H1 (cell line): ENCODE data around the gene TMEM178B. TPM values are rescaled to one million over a fixed set of nuclear protein-coding genes. Genes with fewer than 3 reads are reported as not detected.
"Not testable (repeated sequence)": the region's sequence is repeated elsewhere in the genome, so short reads cannot be mapped to it uniquely, and the experiment has no call there.

Experiments used
- CTCF ChIA-PET: fragments of 300-600 bp; sonication (Branson Sonifier 250); formaldehyde crosslinking; loops from one replicate; lab custom pipeline; 2021; ENCODE audit not compliant: partially characterized antibody; lab: Charles Lee
- POLR2A ChIA-PET: fragments of 300-600 bp; sonication (Branson Sonifier 250); formaldehyde crosslinking; loops from one replicate; lab custom pipeline; 2021; ENCODE audit warnings: inconsistent platforms; ENCODE audit not compliant: partially characterized antibody; lab: Charles Lee
- DNase-seq, 2 experiments: peaks; one replicate each; pipeline versions ENCODE4 v3.0.0 to v3.0.0-alpha.2; 2010 to 2022; ENCODE audit warnings: low spot score in 2 of 2, low read depth in 1 of 2, mixed read lengths in 1 of 2
- FAIRE-seq: peaks from 2 replicates; lab custom pipeline; 2011; peaks lifted over from hg19 to GRCh38; lab: Jason Lieb, UNC
- H2AFZ ChIP-seq: 2 replicates; pipeline ENCODE4 v1.8.1; 2012; ENCODE audit warnings: low read length, inconsistent platforms
- H2AK5ac ChIP-seq: 2 replicates; pipeline ENCODE4 v1.6.1; 2013; ENCODE audit warnings: low read depth, low read length
- H2BK120ac ChIP-seq: replicated peaks from 2 replicates; pipeline ENCODE3; 2013; ENCODE audit warnings: low read depth, low read length, inconsistent platforms
- H2BK12ac ChIP-seq: 2 replicates; pipeline ENCODE4 v1.6.1; 2013; ENCODE audit warnings: low read depth, low read length
- H2BK15ac ChIP-seq: 2 replicates; pipeline ENCODE4 v1.6.1; 2013; ENCODE audit warnings: low read length
- H2BK20ac ChIP-seq: 2 replicates; pipeline ENCODE4 v1.6.1; 2013; ENCODE audit warnings: low read length
- H2BK5ac ChIP-seq: 2 replicates; pipeline ENCODE4 v1.6.1; 2013; ENCODE audit warnings: low read depth, low read length
- H3K14ac ChIP-seq: 2 replicates; pipeline ENCODE4 v1.6.1; 2013; ENCODE audit warnings: inconsistent platforms; ENCODE audit not compliant: insufficient read length
- H3K18ac ChIP-seq: 2 replicates; pipeline ENCODE4 v1.6.1; 2013; ENCODE audit warnings: low read length; ENCODE audit errors: extremely low read depth
- H3K23ac ChIP-seq: 2 replicates; pipeline ENCODE4 v1.6.1; 2013; ENCODE audit warnings: inconsistent platforms; ENCODE audit not compliant: insufficient read length
- H3K23me2 ChIP-seq: 2 replicates; pipeline ENCODE4 v1.6.1; 2013; ENCODE audit warnings: low read depth, low read length
- H3K27ac ChIP-seq: 2 replicates; pipeline ENCODE4 v1.6.1; 2011; ENCODE audit warnings: low read depth, low read length, inconsistent platforms
- H3K27me3 ChIP-seq, 4 experiments: replicated peaks in 1 of 4; 1 replicate in 1 of 4; 2 replicates in 3 of 4; pipeline versions ENCODE4 v1.6.1 to v1.8.1; 2011 to 2013; ENCODE audit warnings: low read length in 3 of 4, mild to moderate bottlenecking in 3 of 4, inconsistent platforms in 2 of 4, mixed read lengths in 2 of 4, moderate library complexity in 1 of 4; ENCODE audit not compliant: control insufficient read depth in 3 of 4, insufficient read depth in 3 of 4; ENCODE audit errors: extremely low read depth in 1 of 4
- H3K36me3 ChIP-seq, 4 experiments: 2 replicates each; pipeline versions ENCODE4 v1.6.1 to v1.8.1; 2011 to 2013; ENCODE audit warnings: mild to moderate bottlenecking in 4 of 4, low read length in 3 of 4, moderate library complexity in 2 of 4, control low read depth in 1 of 4, inconsistent platforms in 1 of 4; ENCODE audit not compliant: insufficient read depth in 4 of 4, control insufficient read depth in 2 of 4
- H3K4ac ChIP-seq: replicated peaks from 2 replicates; pipeline ENCODE3; 2013; ENCODE audit warnings: low read length, low read depth, mixed read lengths, inconsistent platforms; ENCODE audit not compliant: insufficient read length
- H3K4me1 ChIP-seq, 4 experiments: replicated peaks in 1 of 4; 1 replicate in 1 of 4; 2 replicates in 3 of 4; pipeline versions ENCODE4 v1.6.1 to v1.8.1; 2011 to 2013; ENCODE audit warnings: low read length in 3 of 4, inconsistent platforms in 2 of 4, mixed read lengths in 1 of 4; ENCODE audit not compliant: insufficient read depth in 4 of 4, control insufficient read depth in 3 of 4
- H3K4me2 ChIP-seq, 2 experiments: 2 replicates each; pipeline versions ENCODE4 v1.6.1 to v1.8.1; 2011 to 2013; ENCODE audit warnings: low read depth in 2 of 2, low read length in 2 of 2, control low read depth in 1 of 2, inconsistent platforms in 1 of 2, mild to moderate bottlenecking in 1 of 2; ENCODE audit not compliant: insufficient read depth in 1 of 2
- H3K4me3 ChIP-seq, 4 experiments: fragments of 200-600, 300-600 bp in 1 of 4; sonication (generic), shearing (Covaris generic), sonication (Bioruptor Twin) in 1 of 4; 2 replicates each; pipeline versions ENCODE4 v1.5.1 to v1.8.1; 2011 to 2016; ENCODE audit warnings: low read length in 4 of 4, low read depth in 3 of 4, control low read depth in 2 of 4, inconsistent platforms in 2 of 4, mild to moderate bottlenecking in 2 of 4, mixed read lengths in 1 of 4, moderate library complexity in 1 of 4; ENCODE audit not compliant: insufficient read depth in 2 of 4; ENCODE audit errors: extremely low read depth in 1 of 4
- H3K56ac ChIP-seq: replicated peaks from 2 replicates; pipeline ENCODE3; 2013; ENCODE audit warnings: low read depth, mild to moderate bottlenecking, mixed read lengths, low read length, inconsistent platforms; ENCODE audit not compliant: insufficient read length
- H3K79me1 ChIP-seq: 2 replicates; pipeline ENCODE4 v1.6.1; 2013; ENCODE audit warnings: low read depth, low read length, control low read depth
- H3K79me2 ChIP-seq, 2 experiments: 2 replicates each; pipeline versions ENCODE4 v1.6.1 to v1.8.1; 2012 to 2013; ENCODE audit warnings: low read length in 2 of 2, mild to moderate bottlenecking in 2 of 2, inconsistent platforms in 1 of 2; ENCODE audit not compliant: insufficient read depth in 2 of 2, control insufficient read depth in 1 of 2
- H3K9ac ChIP-seq, 4 experiments: replicated peaks in 1 of 4; 1 replicate in 1 of 4; 2 replicates in 3 of 4; pipeline versions ENCODE4 v1.6.1 to v1.8.1; 2011 to 2013; ENCODE audit warnings: low read depth in 3 of 4, low read length in 3 of 4, control low read depth in 2 of 4, mild to moderate bottlenecking in 2 of 4, moderate library complexity in 2 of 4, inconsistent platforms in 1 of 4; ENCODE audit errors: extremely low read depth in 1 of 4
- H3K9me3 ChIP-seq, 2 experiments: 2 replicates each; pipeline versions ENCODE4 v1.6.1 to v1.8.1; 2012 to 2013; ENCODE audit warnings: mild to moderate bottlenecking in 2 of 2, moderate library complexity in 2 of 2, control low read depth in 1 of 2, inconsistent platforms in 1 of 2, low read depth in 1 of 2, low read length in 1 of 2, mixed read lengths in 1 of 2; ENCODE audit not compliant: insufficient read depth in 2 of 2
- H4K20me1 ChIP-seq, 2 experiments: replicated peaks in 1 of 2; 2 replicates each; pipeline versions ENCODE3 to v1.8.1; 2011 to 2013; ENCODE audit warnings: inconsistent platforms in 2 of 2, low read length in 2 of 2, mild to moderate bottlenecking in 1 of 2; ENCODE audit not compliant: insufficient read depth in 2 of 2, control insufficient read depth in 1 of 2
- H4K5ac ChIP-seq: 2 replicates; pipeline ENCODE4 v1.6.1; 2013; ENCODE audit warnings: low read length, low read depth, mixed read lengths, inconsistent platforms; ENCODE audit not compliant: insufficient read length
- H4K8ac ChIP-seq: 2 replicates; pipeline ENCODE4 v1.8.0; 2013; ENCODE audit warnings: mild to moderate bottlenecking, moderate library complexity, low read length, inconsistent platforms; ENCODE audit not compliant: insufficient read depth; ENCODE audit errors: extremely low read depth
- H4K91ac ChIP-seq: replicated peaks from 2 replicates; pipeline ENCODE3; 2013; ENCODE audit warnings: low read length, mixed read lengths, inconsistent platforms; ENCODE audit not compliant: insufficient read length
- WGBS, 2 experiments: shearing (Covaris generic) in 1 of 2; methylation state at CpG; one replicate each; pipeline versions ENCODE4 v1.1.6 to v1.1.7; 2013 to 2015; ENCODE audit warnings: low lambda C conversion rate in 2 of 2, mixed read lengths in 2 of 2, inconsistent platforms in 1 of 2, low coverage in 1 of 2, missing lambda C conversion rate in 1 of 2; ENCODE audit not compliant: insufficient replicate concordance in 2 of 2, insufficient coverage in 1 of 2, insufficient read length in 1 of 2; ENCODE audit errors: extremely low coverage in 1 of 2, missing lambda C conversion rate in 1 of 2; 5-methylcytosine and 5-hydroxymethylcytosine counted together
- polyA plus RNA-seq, 7 experiments: library from polyadenylated mRNA; depleted of rRNA in 3 of 7; stranded (reverse) in 5 of 7; unstranded in 2 of 7; fragments of >200 nt in 5 of 7; fragments of 200-250 nt in 2 of 7; gene quantifications; 1 replicate in 5 of 7; 2 replicates in 1 of 7; 4 replicates in 1 of 7; pipeline versions ENCODE4 v1.2.1 to v1.2.3, GENCODE V29; 2011 to 2013; ENCODE audit warnings: missing spikeins in 2 of 7, mixed read lengths in 2 of 7
- total RNA-seq: library from RNA; stranded (reverse); fragmentation: NEBNext Ultra II Directional; extraction: Animal tissue kit (Norgen Biotek cat#: 25700); gene quantifications from 2 replicates; pipeline ENCODE4 v1.2.1, GENCODE V29; 2021

Gene TMEM178B
- total and polyA plus RNA-seq, 2 of the 8 experiments (the other 6 are each of a cell fraction or from before 2014, with no cell fraction given) = 5.3 to 18.1 TPM

- Histone ChIP-seq H2BK12ac (peak overlapping the region; percentile 90), H3K4me2 (peak overlapping the region in 1 of 2 experiments; percentile 50; a peak in 2 of 4 replicates), H3K27ac (peak overlapping the region; percentile 77; the same call in 1 of the 2 replicates), H2AFZ (peak overlapping the region; percentile 85; the same call in 1 of the 2 replicates), H4K8ac (peak overlapping the region; percentile 85; the same call in 1 of the 2 replicates), H3K18ac (peak overlapping the region; percentile 78; the same call in 1 of the 2 replicates), H2BK5ac (peak overlapping the region; percentile 88), H4K5ac (peak overlapping the region; percentile 60)
- H2BK20ac ChIP-seq, H2AK5ac ChIP-seq, H3K36me3 ChIP-seq, CTCF ChIA-PET, H3K4ac ChIP-seq, H3K4me3 ChIP-seq, H3K27me3 ChIP-seq, H3K23me2 ChIP-seq, FAIRE-seq, H2BK15ac ChIP-seq, H3K4me1 ChIP-seq, H2BK120ac ChIP-seq, H3K9me3 ChIP-seq, H3K14ac ChIP-seq, H3K56ac ChIP-seq, H3K9ac ChIP-seq, H3K23ac ChIP-seq, H3K79me1 ChIP-seq, H4K91ac ChIP-seq, H3K79me2 ChIP-seq, H4K20me1 ChIP-seq: not testable (repeated sequence)
- WGBS, 2 experiments = 71% methylated on average over 14 of the region's 33 CpGs; no CpG with 5 or more reads in 1 of the 2 experiments
- POLR2A ChIA-PET = interaction anchor here (2.2 kb wide), 1 partner anchor 18 kb away, joined by 9 read pairs; the partner anchor contains the start of gene MRPS33
- peak in 1 of 2 experiments; percentile 64 for DNase-seq
These were observed 41.1 kb upstream of the TMEM178B start for GRCh38 chr7:141032539-141033323.
